IMR-90 (cell line): Measurements from ENCODE around the gene ZNF613.

ENCODE experiments used
- CHD1 ChIP-seq: IDR thresholded peaks from 2 replicates; pipeline ENCODE4 v1.6.1; 2012; ENCODE audit warnings: low read depth, low read length, improper control_type of control experiment
- CTCF ChIP-seq: conservative IDR thresholded peaks from 2 replicates; pipeline ENCODE4 v1.5.1; 2012; ENCODE audit warnings: mild to moderate bottlenecking, low read depth, low read length, improper control_type of control experiment
- RAD21 ChIP-seq: IDR thresholded peaks from 2 replicates; pipeline ENCODE4 v1.6.1; 2012; ENCODE audit warnings: low read length, improper control_type of control experiment

GRCh38 chr19:51884713-51885112, 42.6 kb upstream of the ZNF613 start:
- TF ChIP-seq CHD1 (no peak), CTCF (no peak), RAD21 (no peak)
